Measurements from ENCODE around the gene TOM1L2. TPM values are rescaled to one million over a fixed set of nuclear protein-coding genes. Genes with fewer than 3 reads are reported as not detected.

TOM1L2 gene
- total RNA-seq, 1 experiment from 2014 or later: 24.1 TPM

GRCh38 chr17:17880577-17881196, 91.5 kb downstream of the TOM1L2 start:
- Histone ChIP-seq H3K27me3 (ENCODE audit: insufficient read depth, low read length) (no peaks in the 10 kb centered on the region), H3K27ac (ENCODE audit: low read depth, low read length) (no peak overlapping the region), H3K4me1 (ENCODE audit: control insufficient read depth in 1 of 2, insufficient read depth in 2 of 2, low read length in 2 of 2) (peaks cover 0 to 5% of the 10 kb centered on the region in 2 experiments; a peak in 1 of 4 replicates), H2AFZ (ENCODE audit: low read depth, low read length, poor library complexity, severe bottlenecking) (no peak overlapping the region), H3K9me3 (ENCODE audit: control insufficient read depth in 1 of 2, insufficient read depth in 1 of 2, low read depth in 1 of 2, low read length in 2 of 2) (no peaks in the 10 kb centered on the region), H4K20me1 (ENCODE audit: insufficient read depth) (no peaks in the 10 kb centered on the region), H3K79me2 (ENCODE audit: insufficient read depth, low read length) (no peaks in the 10 kb centered on the region), H3K9me2 (ENCODE audit: insufficient read depth) (no peaks in the 10 kb centered on the region), H3K9ac (ENCODE audit: low read length) (no peak overlapping the region), H3K36me3 (ENCODE audit: control insufficient read depth in 1 of 2, insufficient read depth in 2 of 2, low read length in 2 of 2) (no peaks in the 10 kb centered on the region), H3K4me2 (ENCODE audit: low read length) (no peak overlapping the region), H3K4me3 (replicated peaks in 1 of 2; ENCODE audit: low read depth in 1 of 2, low read length in 2 of 2) (no peak overlapping the region)
- ChIA-PET CTCF (no interaction called here), RAD21 (ENCODE audit: low non-redundant PET in 1 of 2, low total read pairs in 2 of 2, uncharacterized antibody in 2 of 2, unreplicated experiment in 2 of 2) (interaction anchor here in 1 of 2 experiments (0.6 kb wide), 1 partner anchor 331 kb away, joined by 3 read pairs; no protein-coding TSS in a partner anchor), POLR2A (no interaction called here)
- intact Hi-C loops (cut with micrococcal nuclease): no loop called here
- TF ChIP-seq EZH2 (IDR thresholded peaks at IDR 0.05): no peak
- no peak for TF ChIP-seq RAD21 (IDR thresholded peaks at IDR 0.05; ENCODE audit: low read depth)
- TF ChIP-seq REST (IDR thresholded peaks at IDR 0.05; ENCODE audit: low read depth): no peak
- TF ChIP-seq EZH2phosphoT487 (IDR thresholded peaks at IDR 0.05; ENCODE audit: borderline replicate concordance): no peak
- TF ChIP-seq JUND (IDR thresholded peaks at IDR 0.05): no peak
- no peak for TF ChIP-seq FOSL1 (IDR thresholded peaks at IDR 0.05; ENCODE audit: low read depth)
- TF ChIP-seq SRF (IDR thresholded peaks at IDR 0.05; ENCODE audit: low read depth): no peak
- TF ChIP-seq YY1 (IDR thresholded peaks at IDR 0.05; ENCODE audit: extremely low read depth, insufficient replicate concordance, low read depth, low read length): no peak
- TF ChIP-seq POLR2A (IDR thresholded peaks at IDR 0.05; ENCODE audit: borderline replicate concordance, extremely low read depth, insufficient read depth, insufficient read length): no peak
- no peak for TF ChIP-seq SIN3A (IDR thresholded peaks at IDR 0.05; ENCODE audit: low read depth)
- no peak for TF ChIP-seq SP1 (IDR thresholded peaks at IDR 0.05; ENCODE audit: low read depth)
- no peak for TF ChIP-seq POLR2AphosphoS5 (IDR thresholded peaks at IDR 0.05; ENCODE audit: low read depth, low read length)
- no peak for TF ChIP-seq ZNF274 (IDR thresholded peaks at IDR 0.05; ENCODE audit: low read depth, low read length)
- TF ChIP-seq CTCF (IDR thresholded peaks at IDR 0.05 in 2 of 3, conservative IDR thresholded peaks at IDR 0.05 in 1 of 3; ENCODE audit: borderline replicate concordance in 1 of 3, insufficient read depth in 1 of 3, low read depth in 2 of 3, low read length in 2 of 3): no peak
- no peak for DNase-seq (ENCODE audit: low read depth, low spot score)
- BruUV-seq (replicated peaks): no TSS peak
- ATAC-seq: no peak
